Osteocyte (in vitro differentiated cells): ENCODE measurements around the gene NCOR2. TPM values are rescaled to one million over a fixed set of nuclear protein-coding genes. Genes with fewer than 3 reads are reported as not detected.

Experiments
- DNase-seq: peaks from one replicate; pipeline ENCODE4 v3.0.0; 2021; ENCODE audit warnings: mixed read lengths; ENCODE audit not compliant: unreplicated experiment; ENCODE audit errors: extremely low spot score
- H3K27ac Mint-ChIP-seq: one replicate; pipeline ENCODE4 v1.8.0; 2021; ENCODE audit warnings: mild to moderate bottlenecking, mixed read lengths; ENCODE audit not compliant: unreplicated experiment
- H3K27me3 Mint-ChIP-seq: one replicate; pipeline ENCODE4 v1.8.0; 2021; ENCODE audit warnings: mixed read lengths; ENCODE audit not compliant: unreplicated experiment
- H3K36me3 Mint-ChIP-seq: one replicate; pipeline ENCODE4 v1.8.0; 2021; ENCODE audit warnings: mixed read lengths; ENCODE audit not compliant: unreplicated experiment
- H3K4me1 Mint-ChIP-seq: one replicate; pipeline ENCODE4 v1.8.0; 2021; ENCODE audit warnings: mixed read lengths; ENCODE audit not compliant: unreplicated experiment
- H3K4me3 Mint-ChIP-seq: one replicate; pipeline ENCODE4 v1.8.0; 2021; ENCODE audit warnings: mild to moderate bottlenecking, moderate library complexity, mixed read lengths; ENCODE audit not compliant: unreplicated experiment
- H3K9me3 Mint-ChIP-seq: one replicate; pipeline ENCODE4 v1.8.0; 2021; ENCODE audit warnings: mixed read lengths; ENCODE audit not compliant: unreplicated experiment
- CTCF ChIP-seq: fragments of 200-600 bp; sonication (generic); IDR thresholded peaks from 2 replicates; pipeline ENCODE4 v1.5.0; 2021; ENCODE audit warnings: antibody characterized with exemption, mild to moderate bottlenecking, moderate library complexity
- total RNA-seq: library from RNA; stranded (reverse); gene quantifications from 2 replicates; pipeline ENCODE4 v1.2.1, GENCODE V29; 2021

NCOR2 gene
- total RNA-seq, 1 donor from 2014 or later = 362 TPM

- no peaks in the 10 kb centered on the region for H3K36me3 Mint-ChIP-seq
- no peaks in the 10 kb centered on the region for H3K27me3 Mint-ChIP-seq
- DNase-seq = no peak
- H3K9me3 Mint-ChIP-seq = no peaks in the 10 kb centered on the region
- H3K4me1 Mint-ChIP-seq = peaks cover 27% of the 10 kb centered on the region
- no peak overlapping the region for H3K4me3 Mint-ChIP-seq
- TF ChIP-seq CTCF = no peak
- no peak overlapping the region for H3K27ac Mint-ChIP-seq
These were observed 37.9 kb upstream of the NCOR2 start for GRCh38 chr12:124605150-124605882.

GRCh38 chr12:124604264-124604680, 36.9 kb upstream of the NCOR2 start:
- no peak for DNase-seq
- H3K9me3 Mint-ChIP-seq = peaks cover 3% of the 10 kb centered on the region
- no peaks in the 10 kb centered on the region for H3K36me3 Mint-ChIP-seq
- H3K4me3 Mint-ChIP-seq = no peak overlapping the region
- no peak for TF ChIP-seq CTCF
- H3K27me3 Mint-ChIP-seq = no peaks in the 10 kb centered on the region
- H3K4me1 Mint-ChIP-seq = peaks cover 26% of the 10 kb centered on the region
- no peak overlapping the region for H3K27ac Mint-ChIP-seq

- no peak for TF ChIP-seq CTCF
- Mint-ChIP-seq H3K4me1 (peaks cover 22% of the 10 kb centered on the region), H3K36me3 (no peaks in the 10 kb centered on the region), H3K27ac (no peak overlapping the region), H3K9me3 (peaks cover 3% of the 10 kb centered on the region), H3K4me3 (no peak overlapping the region), H3K27me3 (no peaks in the 10 kb centered on the region)
- no peak for DNase-seq
These were observed 36.4 kb upstream of the NCOR2 start for GRCh38 chr12:124603831-124604251.

- Mint-ChIP-seq H3K4me1 (peaks cover 15% of the 10 kb centered on the region), H3K27ac (no peak overlapping the region)
These were observed 35.7 kb upstream of the NCOR2 start for GRCh38 chr12:124603100-124603541.

More at GRCh38 chr12:124603100-124603541, 35.7 kb upstream of the NCOR2 start:
- no peaks in the 10 kb centered on the region for H3K27me3 Mint-ChIP-seq
- DNase-seq = no peak
- no peaks in the 10 kb centered on the region for H3K36me3 Mint-ChIP-seq
- peaks cover 3% of the 10 kb centered on the region for H3K9me3 Mint-ChIP-seq
- no peak for TF ChIP-seq CTCF
- H3K4me3 Mint-ChIP-seq = no peak overlapping the region
